GM12801 (cell line): ENCODE data around the gene ADRA2A.

ENCODE experiments used
- CTCF ChIP-seq: IDR thresholded peaks from one replicate; pipeline ENCODE4 v1.5.1; 2011; ENCODE audit warnings: control low read depth; ENCODE audit not compliant: insufficient read length; ENCODE audit errors: extremely low read depth

ADRA2A gene

GRCh38 chr10:111079241-111079760 is 2.5 kb downstream of the ADRA2A start:
- no peak for TF ChIP-seq CTCF

- TF ChIP-seq CTCF, result no peak
Measured at GRCh38 chr10:111079781-111080180, 3.0 kb downstream of the ADRA2A start.

GRCh38 chr10:111080224-111080623 is 3.4 kb downstream of the ADRA2A start:
- no peak for TF ChIP-seq CTCF

GRCh38 chr10:111081595-111081994 is 4.8 kb downstream of the ADRA2A start:
- no peak for TF ChIP-seq CTCF

- TF ChIP-seq CTCF, result no peak
Measured at GRCh38 chr10:111082102-111082975, 5.5 kb downstream of the ADRA2A start.

GRCh38 chr10:111083222-111084095 is 6.6 kb downstream of the ADRA2A start:
- no peak for TF ChIP-seq CTCF
